Skeletal muscle cell (primary cell): ENCODE measurements around the gene KCTD21.
A peak's percentile ranks its signal among the peaks of the same experiment; 100 is the strongest.

Experiments
- DNase-seq: peaks from one replicate; pipeline ENCODE4 v3.0.0-alpha.2; 2010; ENCODE audit warnings: low read depth
- H3K4me3 ChIP-seq: 2 replicates; pipeline ENCODE4 v1.5.1; 2011; ENCODE audit warnings: low read depth, mild to moderate bottlenecking, control low read depth, low read length, moderate library complexity

KCTD21 gene

GRCh38 chr11:78156127-78156844, 32.1 kb downstream of the KCTD21 start:
- no peak for DNase-seq
- no peak overlapping the region for H3K4me3 ChIP-seq

DNA sequence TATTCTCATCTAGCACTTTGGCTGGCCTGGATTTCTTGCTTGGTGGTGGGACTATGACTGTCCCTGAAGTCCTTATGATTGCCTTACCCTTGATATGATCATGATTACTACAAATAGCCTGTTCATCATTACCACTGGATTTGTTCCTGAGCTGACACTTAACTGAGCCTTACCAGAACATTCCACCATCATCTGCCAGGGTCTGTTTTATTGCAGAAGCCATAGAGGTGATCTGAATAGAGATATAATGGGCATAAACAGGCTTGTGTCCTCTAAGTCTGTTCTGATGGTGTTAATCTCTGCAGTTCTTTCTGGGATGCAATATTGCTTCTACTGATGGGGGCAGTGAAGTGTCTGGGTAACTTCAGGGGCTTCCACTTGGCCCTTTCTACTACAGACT, 36.6 kb downstream of the KCTD21 start:
- no peak for DNase-seq
- H3K4me3 ChIP-seq = no peak overlapping the region

- DNase-seq = no peak
- H3K4me3 ChIP-seq = no peak overlapping the region
Measured at GRCh38 chr11:78150754-78151153, 37.7 kb downstream of the KCTD21 start.

DNA sequence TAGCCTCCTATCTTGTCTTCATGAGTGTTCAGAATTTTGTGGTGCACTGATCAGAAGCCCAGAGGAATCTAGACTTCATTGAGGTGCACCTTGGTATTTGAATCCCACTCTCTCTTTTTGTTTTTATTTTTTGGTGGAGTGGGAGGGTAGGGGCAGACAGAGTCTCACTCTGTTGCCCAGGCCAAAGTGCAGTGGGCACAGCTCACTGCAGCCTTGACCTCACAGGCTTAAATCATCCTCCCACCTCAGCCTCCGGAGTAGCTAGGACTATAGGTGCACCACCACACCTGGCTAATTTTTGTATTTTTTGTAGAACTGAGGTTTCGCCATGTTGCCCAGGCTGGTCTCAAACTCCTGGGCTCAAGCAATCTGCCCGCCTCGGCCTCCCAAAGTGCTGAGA, 38.1 kb downstream of the KCTD21 start:
- DNase-seq = no peak
- no peak overlapping the region for H3K4me3 ChIP-seq

GRCh38 chr11:78149646-78150045, 38.8 kb downstream of the KCTD21 start:
- DNase-seq = peak; percentile 39
- no peak overlapping the region for H3K4me3 ChIP-seq

DNA sequence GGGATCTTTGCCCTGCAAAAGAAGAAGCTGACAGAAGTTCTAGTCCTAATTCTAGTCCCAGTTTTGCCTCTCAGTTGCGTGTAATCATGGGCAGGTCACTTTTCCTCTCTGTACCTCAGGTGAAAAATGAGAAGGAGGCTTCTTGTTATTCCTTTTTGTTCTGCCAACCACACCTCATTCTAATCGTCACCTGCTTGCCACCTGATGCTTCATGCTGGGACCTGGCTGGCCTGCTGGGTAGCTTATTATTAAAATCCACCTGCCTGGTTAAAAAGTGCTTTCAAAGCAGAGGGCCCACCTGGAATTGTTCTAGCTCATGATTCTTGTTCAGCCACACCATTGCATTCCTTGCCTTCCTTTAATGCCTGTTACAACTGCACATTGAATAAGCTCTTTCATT, 40.6 kb downstream of the KCTD21 start:
- no peak for DNase-seq
- H3K4me3 ChIP-seq = no peak overlapping the region

GRCh38 chr11:78145511-78146025, 42.9 kb downstream of the KCTD21 start:
- DNase-seq = no peak
- H3K4me3 ChIP-seq = no peak overlapping the region

GRCh38 chr11:78140392-78141077, 47.9 kb downstream of the KCTD21 start:
- no peak for DNase-seq

GRCh38 chr11:78139422-78140391, 48.7 kb downstream of the KCTD21 start, which contains the start of gene ALG8:
ALG8 (minus strand) TSS chr11:78139626; CDS start chr11:78139588, 38 bp downstream.
- H3K4me3 ChIP-seq = peak within 1 kb of the TSS; percentile 77
- DNase-seq = peak; percentile 84

More at GRCh38 chr11:78140392-78141077, 47.9 kb downstream of the KCTD21 start:
- peak overlapping the region; percentile 77 for H3K4me3 ChIP-seq

DNA sequence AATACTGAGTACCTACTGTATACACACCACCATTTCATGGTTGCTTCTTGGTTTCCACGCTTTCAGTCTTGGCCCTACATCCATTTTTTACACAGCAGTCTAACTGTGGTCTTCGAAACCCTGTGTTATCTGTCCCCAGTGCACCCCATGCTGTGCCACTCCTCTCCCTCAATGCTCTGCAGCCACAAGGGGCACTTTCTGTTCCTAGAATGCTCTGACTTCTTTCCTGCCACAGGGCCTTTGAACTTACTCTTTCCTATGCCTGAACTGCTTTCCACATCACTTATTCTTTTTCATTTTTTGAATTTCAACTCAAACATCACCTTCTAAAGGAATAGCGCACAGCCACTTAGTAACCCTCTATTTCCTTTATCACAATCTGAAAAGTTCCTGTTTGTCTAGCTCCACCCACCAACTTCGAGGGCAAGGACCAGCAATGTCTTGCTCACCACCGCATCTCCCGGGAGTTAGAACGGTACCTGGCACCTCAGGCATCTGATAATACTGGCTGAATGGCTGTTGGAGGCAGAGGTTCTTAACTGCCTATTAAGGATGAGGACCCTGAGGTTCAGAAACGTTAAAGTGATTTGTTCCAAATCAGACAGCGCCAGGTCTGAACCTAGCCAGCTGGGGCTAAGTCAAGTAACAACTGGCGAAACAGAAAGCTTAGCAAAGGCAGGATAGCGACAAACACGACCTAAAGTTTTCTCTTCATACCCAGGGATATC, 49.6 kb downstream of the KCTD21 start:
- peak overlapping the region; percentile 77 for H3K4me3 ChIP-seq
- DNase-seq = no peak

- no peak for DNase-seq
- H3K4me3 ChIP-seq = peak overlapping the region; percentile 77
Measured at GRCh38 chr11:78138291-78138690, 50.1 kb downstream of the KCTD21 start.

- DNase-seq = no peak
Measured at GRCh38 chr11:78132475-78132874, 56.0 kb downstream of the KCTD21 start.

DNA sequence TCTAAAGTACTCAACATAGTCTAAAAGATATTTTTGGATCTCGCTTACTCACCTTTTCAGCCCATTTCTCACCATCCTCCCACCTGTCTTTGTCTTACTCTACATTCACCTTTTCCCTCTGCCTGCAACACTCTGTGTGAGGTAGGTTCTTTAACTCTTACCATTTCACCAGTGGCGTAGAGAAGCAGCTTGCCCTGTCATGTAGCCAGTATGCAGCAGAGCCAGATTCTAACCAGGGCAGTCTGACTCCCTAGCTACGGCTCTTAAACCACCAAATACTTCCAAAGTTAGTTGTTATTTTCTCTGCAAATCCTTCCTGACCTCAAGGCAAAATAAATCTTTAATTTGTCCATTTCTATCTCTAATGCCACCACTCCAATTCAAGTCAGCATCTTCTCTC, 56.5 kb downstream of the KCTD21 start:
- no peak for DNase-seq
- no peak overlapping the region for H3K4me3 ChIP-seq

More at GRCh38 chr11:78132475-78132874, 56.0 kb downstream of the KCTD21 start:
- H3K4me3 ChIP-seq = no peak overlapping the region

DNA sequence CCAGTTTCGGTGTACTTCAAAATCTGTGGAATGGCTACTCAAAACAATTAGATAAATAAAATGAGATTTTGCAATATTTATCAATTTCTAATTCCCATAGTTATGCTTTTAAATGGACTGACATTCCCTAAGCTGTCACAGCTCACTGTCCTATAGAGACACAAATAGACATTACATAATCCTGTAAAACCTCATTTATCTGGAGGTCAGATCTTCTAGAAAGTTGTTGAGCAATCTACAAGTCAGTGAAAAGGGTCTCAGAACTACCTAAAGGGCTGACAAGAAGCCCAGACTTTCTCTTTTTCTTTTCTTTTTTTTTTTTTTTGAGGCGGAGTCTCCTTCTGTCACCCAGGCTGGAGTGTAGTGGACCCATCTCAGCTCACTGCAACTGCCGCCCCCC, 61.0 kb downstream of the KCTD21 start:
- no peak overlapping the region for H3K4me3 ChIP-seq
- DNase-seq = no peak
